HL-60/S4 treated with retinoic acid at 250 ng/mL for 4 days and 3 days (cell line): ENCODE data around the gene ELMO1.

Source experiments
- in situ Hi-C: fragments of 300-500 bp; cut with MboI; formaldehyde crosslinking; loops from 2 replicates; pipeline ENCODE4 v1.7.0; 2022; ENCODE audit warnings: low sequenced_read_pairs

Gene ELMO1

GRCh38 chr7:37448636-37449361 is at the start of gene ELMO1:
Gene ELMO1, minus strand, starts transcription at chr7:37448864. Its CDS starts 106,174 bp downstream, at chr7:37342690.
- in situ Hi-C loops = no loop called here

- in situ Hi-C loops = no loop called here
Observed at GRCh38 chr7:37497576-37497975, 48.9 kb upstream of the ELMO1 start.

GRCh38 chr7:37495574-37496184 is 47.0 kb upstream of the ELMO1 start:
- in situ Hi-C loops = no loop called here

- in situ Hi-C loops = no loop called here
Observed at GRCh38 chr7:37494926-37495325, 46.3 kb upstream of the ELMO1 start.

- in situ Hi-C loops = no loop called here
Observed at GRCh38 chr7:37493810-37494209, 45.1 kb upstream of the ELMO1 start.

- in situ Hi-C loops = no loop called here
Observed at GRCh38 chr7:37493123-37493522, 44.5 kb upstream of the ELMO1 start.

- in situ Hi-C loops = no loop called here
Observed at GRCh38 chr7:37491919-37492694, 43.4 kb upstream of the ELMO1 start.

- in situ Hi-C loops = no loop called here
Observed at GRCh38 chr7:37489703-37490102, 41.0 kb upstream of the ELMO1 start.

- in situ Hi-C loops = no loop called here
Observed at GRCh38 chr7:37488163-37488764, 39.6 kb upstream of the ELMO1 start.

GRCh38 chr7:37484426-37485073 is 35.9 kb upstream of the ELMO1 start:
- in situ Hi-C loops = no loop called here

- in situ Hi-C loops = no loop called here
Observed at GRCh38 chr7:37483627-37484026, 35.0 kb upstream of the ELMO1 start.

- in situ Hi-C loops = no loop called here
Observed at GRCh38 chr7:37482953-37483352, 34.3 kb upstream of the ELMO1 start.

- in situ Hi-C loops = no loop called here
Observed at GRCh38 chr7:37482505-37482904, 33.8 kb upstream of the ELMO1 start.

- in situ Hi-C loops = no loop called here
Observed at GRCh38 chr7:37481722-37482288, 33.1 kb upstream of the ELMO1 start.

GRCh38 chr7:37481154-37481553 is 32.5 kb upstream of the ELMO1 start:
- in situ Hi-C loops = no loop called here

- in situ Hi-C loops = no loop called here
Observed at GRCh38 chr7:37480041-37481031, 31.7 kb upstream of the ELMO1 start.

GRCh38 chr7:37476881-37477450 is 28.3 kb upstream of the ELMO1 start:
- in situ Hi-C loops = no loop called here

GRCh38 chr7:37476428-37476827 is 27.8 kb upstream of the ELMO1 start:
- in situ Hi-C loops = no loop called here

GRCh38 chr7:37475646-37476045 is 27.0 kb upstream of the ELMO1 start:
- in situ Hi-C loops = no loop called here
